PFSK-1 (cell line): ENCODE measurements around the gene WDR91.

Experiments used
- FOXP2 ChIP-seq: optimal IDR thresholded peaks from 2 replicates; pipeline ENCODE3; 2011; ENCODE audit warnings: borderline replicate concordance, control low read depth, inconsistent platforms; ENCODE audit not compliant: insufficient read depth; ENCODE audit errors: extremely low read length, extremely low read depth
- POLR2AphosphoS5 ChIP-seq: IDR thresholded peaks from 2 replicates; pipeline ENCODE4 v1.6.1; 2012; ENCODE audit warnings: low read depth, mild to moderate bottlenecking, control low read depth, low read length, moderate library complexity
- REST ChIP-seq, 2 experiments: IDR thresholded peaks; 2 replicates each; pipeline versions ENCODE4 v1.6.1 to v1.8.0; 2011 to 2012; ENCODE audit warnings: low read depth in 2 of 2, low read length in 2 of 2, control low read depth in 1 of 2, inconsistent platforms in 1 of 2, mild to moderate bottlenecking in 1 of 2, moderate library complexity in 1 of 2; ENCODE audit not compliant: insufficient read depth in 1 of 2
- SIN3A ChIP-seq: IDR thresholded peaks from 2 replicates; pipeline ENCODE4 v1.6.1; 2012; ENCODE audit warnings: mild to moderate bottlenecking, low read length, moderate library complexity, borderline replicate concordance; ENCODE audit not compliant: insufficient read depth
- TAF1 ChIP-seq: IDR thresholded peaks from 2 replicates; pipeline ENCODE4 v1.6.1; 2012; ENCODE audit warnings: low read length, control low read depth, borderline replicate concordance; ENCODE audit not compliant: insufficient read depth

Gene WDR91

DNA sequence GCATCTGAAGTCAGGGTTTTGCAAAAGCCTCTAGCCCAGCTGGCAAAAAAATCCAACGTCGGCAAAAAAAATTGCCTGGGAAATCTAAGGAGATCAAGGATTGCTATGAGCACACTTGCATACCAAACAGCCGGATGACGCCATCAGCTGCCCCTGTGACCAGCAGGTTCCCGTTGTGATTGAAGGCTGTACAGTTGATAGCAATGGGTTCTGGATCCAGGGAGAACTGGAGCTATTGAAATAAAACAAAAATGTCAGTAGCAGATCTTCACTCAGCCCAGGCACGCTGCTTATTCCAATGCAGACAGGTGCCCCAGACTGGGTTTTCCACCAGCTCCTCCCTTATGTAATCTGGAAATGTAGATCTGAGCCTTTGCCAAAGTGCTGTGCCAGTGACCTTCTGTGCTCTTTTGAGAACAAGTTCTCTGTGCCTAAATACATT is 22.1 kb downstream of the WDR91 start:
- TF ChIP-seq TAF1 (no peak), SIN3A (no peak), REST (IDR thresholded peaks at IDR 0.05; ENCODE audit: insufficient read depth in 1 of 2, low read depth in 2 of 2, low read length in 2 of 2) (no peak), POLR2AphosphoS5 (no peak), FOXP2 (no peak)

DNA sequence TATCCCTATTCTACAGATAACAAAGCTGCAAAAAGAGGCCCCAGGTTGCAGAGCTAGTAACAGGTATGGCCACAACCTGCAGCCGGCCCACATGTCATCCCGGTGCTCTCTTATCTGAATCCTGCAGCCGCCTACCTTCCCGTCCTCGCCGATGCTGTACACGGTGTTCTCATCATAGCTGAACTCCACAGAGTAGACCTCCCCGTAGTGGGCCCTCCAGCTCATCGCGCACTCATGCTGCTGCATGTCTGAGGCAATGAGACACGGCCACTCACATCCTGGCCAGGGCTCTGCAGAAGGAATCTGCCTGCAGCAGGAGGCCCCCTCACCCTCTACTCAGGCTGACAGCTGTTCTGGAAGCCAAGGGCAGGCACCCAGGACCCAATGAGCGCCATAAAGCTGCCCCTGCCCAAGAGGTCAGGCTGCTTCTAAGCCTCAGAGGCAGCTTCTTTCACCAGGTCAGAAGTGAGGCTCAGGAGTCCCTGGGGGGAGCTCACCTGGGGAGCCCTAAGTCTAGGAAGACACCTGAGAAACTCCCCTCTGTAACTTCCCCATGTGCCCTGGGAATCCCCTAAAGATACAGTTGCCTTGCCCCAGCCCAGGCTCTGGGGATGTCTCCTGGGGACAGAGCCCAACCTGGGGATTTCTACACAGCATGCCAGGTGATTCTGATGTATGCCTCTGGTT is 22.9 kb downstream of the WDR91 start:
- TF ChIP-seq FOXP2 (no peak), SIN3A (no peak)

GRCh38 chr7:135186841-135187253 is 24.5 kb downstream of the WDR91 start:
- no peak for TF ChIP-seq POLR2AphosphoS5
- TF ChIP-seq REST (IDR thresholded peaks at IDR 0.05; ENCODE audit: insufficient read depth in 1 of 2, low read depth in 2 of 2, low read length in 2 of 2), result no peak
- no peak for TF ChIP-seq TAF1
- TF ChIP-seq FOXP2, result no peak
- TF ChIP-seq SIN3A, result no peak

DNA sequence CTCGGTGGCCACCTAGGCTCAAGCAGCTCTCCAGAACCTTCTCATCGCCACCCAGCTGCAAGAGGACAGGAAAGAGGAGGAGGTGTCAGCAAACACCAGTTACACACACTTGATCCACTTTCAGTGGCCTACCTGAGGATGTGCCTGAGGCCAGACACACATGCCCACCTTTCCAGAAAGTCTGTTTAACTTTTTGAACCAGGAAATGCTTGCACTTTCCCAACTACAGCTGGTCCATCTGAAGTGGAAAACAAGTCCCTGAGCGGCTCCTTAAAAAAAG is 25.1 kb downstream of the WDR91 start:
- TF ChIP-seq SIN3A (no peak), FOXP2 (no peak), TAF1 (no peak), REST (IDR thresholded peaks at IDR 0.05; ENCODE audit: insufficient read depth in 1 of 2, low read depth in 2 of 2, low read length in 2 of 2) (no peak), POLR2AphosphoS5 (no peak)

DNA sequence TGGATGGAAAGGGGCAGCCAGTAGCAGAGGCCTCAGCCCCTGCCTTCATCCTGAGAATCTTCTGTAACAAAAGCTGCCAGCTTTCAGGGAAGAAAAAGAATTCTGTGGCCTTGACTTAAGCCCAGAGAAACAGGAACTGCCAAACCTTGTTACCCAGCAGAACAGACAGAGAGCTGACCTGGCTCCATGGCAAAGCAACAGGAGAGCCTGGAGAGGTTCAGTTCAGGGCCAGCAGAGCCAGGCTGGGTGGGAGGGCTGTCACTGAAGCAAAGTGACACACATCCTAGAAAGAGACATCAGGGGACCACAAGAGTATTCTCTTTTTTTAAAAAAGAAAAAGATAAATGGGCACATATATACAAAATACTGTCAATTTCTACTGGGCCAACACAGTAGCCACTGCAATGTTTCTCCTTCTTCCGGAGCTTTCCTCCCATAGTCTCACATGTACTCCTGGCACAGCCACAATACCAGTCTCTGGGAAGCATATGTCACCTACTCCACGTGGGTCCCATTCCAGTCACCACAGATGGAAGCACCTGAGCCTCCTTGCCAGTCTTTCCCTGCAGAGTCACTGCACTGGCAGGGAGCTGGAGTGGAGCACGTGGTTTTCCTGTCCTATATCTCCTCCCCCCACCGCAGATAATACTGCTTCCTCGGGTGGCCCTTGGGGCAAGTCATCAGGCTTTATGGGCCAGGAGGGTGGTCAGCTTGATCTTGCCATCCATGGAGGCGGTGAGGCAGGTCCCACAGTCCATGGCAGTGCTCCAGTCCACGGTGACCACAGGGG is 25.7 kb downstream of the WDR91 start:
- TF ChIP-seq SIN3A, result no peak

GRCh38 chr7:135184254-135184841 is 27.0 kb downstream of the WDR91 start:
- no peak for TF ChIP-seq POLR2AphosphoS5

DNA sequence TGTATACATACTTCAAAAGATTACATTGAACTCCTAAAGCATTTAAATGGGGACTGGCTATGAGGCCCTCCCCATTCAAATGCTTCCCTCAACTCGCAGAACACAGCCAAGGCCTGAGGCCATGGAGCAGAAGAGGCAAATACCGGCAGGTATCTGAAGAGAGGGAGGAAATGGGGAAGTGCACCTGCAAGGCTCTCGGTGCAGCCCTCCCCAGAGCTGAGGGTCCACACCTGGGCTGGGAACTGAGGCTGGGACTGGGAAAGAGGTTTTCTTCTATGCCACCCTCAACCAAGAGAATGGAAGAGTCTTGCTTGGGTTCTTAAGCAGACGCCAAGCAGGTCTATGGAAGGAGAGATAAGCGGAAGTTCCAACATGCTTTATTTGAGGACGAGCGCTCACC is 27.8 kb downstream of the WDR91 start:
- TF ChIP-seq FOXP2 (no peak), SIN3A (no peak), TAF1 (no peak), REST (IDR thresholded peaks at IDR 0.05; ENCODE audit: insufficient read depth in 1 of 2, low read depth in 2 of 2, low read length in 2 of 2) (no peak), POLR2AphosphoS5 (no peak)
